GM21786 (cell line): ENCODE results near the gene GCSH.

Experiments used
- ATAC-seq: cut with Tn5 transposase; IDR thresholded peaks from one replicate; pipeline ENCODE4 v1.9.1; 2021; ENCODE audit not compliant: unreplicated experiment

GCSH gene

GRCh38 chr16:81053761-81054160, 42.4 kb downstream of the GCSH start:
- no peak for ATAC-seq

GRCh38 chr16:81042821-81043220, 53.4 kb downstream of the GCSH start:
- no peak for ATAC-seq

GRCh38 chr16:81041696-81042095, 54.5 kb downstream of the GCSH start:
- no peak for ATAC-seq

- no peak for ATAC-seq
Measured at GRCh38 chr16:81040842-81041241, 55.4 kb downstream of the GCSH start.

GRCh38 chr16:81040131-81040530, 56.1 kb downstream of the GCSH start:
- no peak for ATAC-seq

GRCh38 chr16:81036751-81037350, 59.3 kb downstream of the GCSH start:
- no peak for ATAC-seq

GRCh38 chr16:81035975-81036750, 60.0 kb downstream of the GCSH start:
- ATAC-seq, result peak; percentile 51

GRCh38 chr16:81035398-81035974, 60.7 kb downstream of the GCSH start, which contains the start of gene ATMIN:
ATMIN (plus strand) TSS chr16:81035842; CDS start chr16:81035871, 29 bp downstream.
- ATAC-seq, result peak; percentile 84
